Measurements from ENCODE around the gene GPANK1. TPM values are rescaled to one million over a fixed set of nuclear protein-coding genes. Genes with fewer than 3 reads are reported as not detected.

GPANK1 gene
- polyA plus RNA-seq, 1 donor: 17.1 TPM

GRCh38 chr6:31690231-31691077 lies 25.7 kb upstream of the GPANK1 start:
- DNase-seq: no peak

- no peak for DNase-seq
These were observed 24.7 kb upstream of the GPANK1 start for GRCh38 chr6:31689249-31690110.

- DNase-seq: no peak
These were observed 23.3 kb upstream of the GPANK1 start for GRCh38 chr6:31687860-31688693.

DNA sequence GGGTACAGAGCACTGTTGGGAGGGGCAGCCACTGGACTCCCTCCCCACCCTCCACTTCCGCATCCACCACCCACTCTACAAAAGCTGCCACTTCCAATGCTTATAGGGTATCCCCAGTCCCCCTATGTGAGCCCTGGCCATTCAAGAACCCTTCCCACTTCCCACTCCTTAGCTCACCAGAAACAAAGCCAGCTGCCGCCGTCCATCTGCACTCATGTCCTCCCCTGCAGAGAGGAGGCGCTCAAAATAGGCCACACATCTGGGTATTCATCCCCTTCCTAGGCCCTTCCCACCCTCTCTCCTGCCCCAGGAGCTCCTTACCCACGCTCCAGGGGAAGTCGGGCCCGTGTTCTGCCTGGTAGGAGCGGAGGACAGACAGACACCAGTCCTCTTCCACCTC lies 22.5 kb upstream of the GPANK1 start:
- no peak for DNase-seq

DNA sequence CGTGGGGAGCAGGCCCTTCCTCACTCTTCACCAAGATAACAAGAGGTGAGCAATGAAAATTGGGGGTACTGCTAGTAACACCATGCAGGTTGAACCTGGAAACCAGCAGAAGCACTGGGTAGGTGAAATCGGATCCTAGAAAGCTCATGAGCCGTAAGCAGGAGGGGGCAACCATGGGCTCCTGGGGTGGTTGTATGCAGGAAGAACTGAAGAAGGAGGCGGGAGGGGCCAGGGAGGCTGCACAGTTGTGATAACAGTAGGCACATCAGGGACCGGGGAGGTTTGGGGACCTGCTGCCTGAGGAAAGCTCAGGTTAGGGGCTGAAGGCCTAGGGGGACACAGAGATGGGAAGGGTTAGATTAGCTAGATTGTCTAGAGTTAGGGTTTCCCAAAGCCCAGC lies 21.7 kb upstream of the GPANK1 start:
- no peak for DNase-seq

GRCh38 chr6:31683591-31683990 lies 18.8 kb upstream of the GPANK1 start:
- DNase-seq: no peak

GRCh38 chr6:31681135-31681671 lies 16.4 kb upstream of the GPANK1 start:
- DNase-seq: peak; percentile 36

GRCh38 chr6:31680226-31681134 lies 15.7 kb upstream of the GPANK1 start, which contains the start of gene LY6G5C:
TSS of gene LY6G5C (minus strand) at chr6:31681067. CDS start at chr6:31680373, 694 bp downstream.
- peak; percentile 87 for DNase-seq

GRCh38 chr6:31677955-31678354 lies 13.2 kb upstream of the GPANK1 start:
- no peak for DNase-seq

DNA sequence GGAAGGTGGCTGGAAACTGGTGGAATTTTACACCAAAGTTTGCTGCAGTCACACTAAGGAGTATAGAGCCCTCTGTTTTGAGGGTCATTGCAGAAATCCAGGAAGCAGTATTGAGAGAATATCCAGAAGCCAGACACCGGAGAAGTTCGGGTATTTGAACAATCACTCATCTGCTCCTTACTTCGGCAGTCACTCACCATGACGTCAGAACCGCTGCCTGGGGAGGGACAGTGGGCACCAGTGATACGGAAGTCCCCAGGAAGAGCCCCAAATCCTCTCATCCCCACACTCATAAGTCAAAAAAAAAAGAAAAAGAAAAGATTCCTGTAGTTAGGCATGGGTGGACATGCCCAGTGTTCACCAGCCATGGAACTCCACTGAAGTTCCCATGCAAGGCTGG lies 12.1 kb upstream of the GPANK1 start:
- DNase-seq: no peak

- DNase-seq: no peak
These were observed 11.6 kb upstream of the GPANK1 start for GRCh38 chr6:31676322-31676903.

GRCh38 chr6:31669676-31670075 lies 4.9 kb upstream of the GPANK1 start, which contains the start of gene LY6G5B:
TSS of gene LY6G5B (plus strand) at chr6:31669976. CDS start at chr6:31670951, 975 bp downstream.
- DNase-seq: no peak

- DNase-seq: no peak
These were observed 1.7 kb upstream of the GPANK1 start for GRCh38 chr6:31666337-31666965.

- peak; percentile 98 for DNase-seq
These were observed 922 bp upstream of the GPANK1 start, which contains the start of gene CSNK2B for GRCh38 chr6:31665501-31666336. TSS of gene CSNK2B (plus strand) at chr6:31666080. CDS start at chr6:31666832, 752 bp downstream.

GRCh38 chr6:31663961-31664789 lies 622 bp downstream of the GPANK1 start:
- DNase-seq: peak; percentile 59

DNA sequence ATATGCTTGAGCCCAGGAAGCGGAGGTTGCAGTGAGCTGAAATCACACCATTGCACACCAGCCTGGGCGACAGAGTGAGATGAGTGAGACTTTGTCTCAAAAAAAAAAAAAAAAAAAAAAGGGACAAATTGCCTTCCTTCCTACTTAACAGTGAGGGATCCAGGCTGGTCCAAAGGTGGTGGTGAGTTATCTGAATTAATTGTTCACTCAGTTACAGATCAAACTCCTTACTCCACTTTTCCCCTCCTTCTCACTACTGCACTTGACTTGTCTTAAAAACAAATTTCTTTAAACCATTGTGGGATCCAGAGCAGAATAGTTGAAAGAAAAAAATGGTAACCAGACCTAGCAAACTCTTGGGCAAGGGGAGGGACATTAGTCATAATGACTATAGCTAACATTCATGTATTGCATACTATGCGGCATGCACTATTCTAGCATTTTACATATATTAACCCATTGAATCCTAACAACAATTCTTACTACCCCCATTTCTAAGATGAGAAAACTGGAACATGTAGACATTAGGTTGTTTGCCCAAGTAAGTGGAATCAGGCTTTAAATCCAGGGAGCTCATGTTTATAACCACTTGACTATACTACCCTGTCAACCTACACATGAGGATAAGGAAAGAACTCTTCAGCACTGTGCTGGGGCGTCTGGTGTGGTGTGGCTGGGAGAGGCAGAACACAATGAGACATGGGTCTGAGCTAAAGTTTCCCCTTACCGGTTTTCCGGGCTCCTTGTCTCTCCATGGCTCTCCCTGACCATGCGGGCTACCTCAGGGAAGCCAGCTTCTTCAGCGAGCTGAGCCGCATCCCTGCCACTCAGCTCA lies 1.5 kb downstream of the GPANK1 start:
- DNase-seq: no peak

- DNase-seq: no peak
These were observed 2.6 kb downstream of the GPANK1 start for GRCh38 chr6:31662124-31662723.

Data from hindlimb muscle (tissue), 1 donor.